NOMO-1 treated with dmso at 0.1 percent for 144 hours (cell line): ENCODE data around the gene VRK3.
A peak's percentile ranks its signal among the peaks of the same experiment; 100 is the strongest.
"Not testable (repeated sequence)": the region's sequence is repeated elsewhere in the genome, so short reads cannot be mapped to it uniquely, and the experiment has no call there.

Experiments
- DNase-seq: peaks from one replicate; lab custom pipeline; 2025; ENCODE audit not compliant: unreplicated experiment; lab: John Stamatoyannopoulos, UW

The VRK3 gene

DNA sequence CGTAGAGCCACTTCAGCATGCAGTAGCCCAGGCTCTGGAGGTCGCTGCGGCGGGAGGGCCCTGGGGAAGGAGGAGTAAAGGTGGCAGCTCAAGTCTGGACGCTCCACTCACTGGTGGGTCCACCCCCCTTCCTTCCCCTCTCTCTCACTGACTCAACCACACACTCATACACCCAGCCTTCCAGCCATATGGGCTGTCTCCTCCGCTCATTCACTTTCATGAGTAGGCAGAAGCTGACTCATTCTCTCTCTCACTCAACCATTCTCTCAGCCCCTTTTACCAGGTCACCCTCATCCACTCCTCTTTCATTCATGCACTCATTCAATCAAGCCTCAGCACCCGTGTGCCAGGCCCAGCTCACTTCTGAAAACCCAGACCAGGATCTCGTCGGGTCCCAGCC lies 36.7 kb downstream of the VRK3 start:
- DNase-seq, result no peak

DNA sequence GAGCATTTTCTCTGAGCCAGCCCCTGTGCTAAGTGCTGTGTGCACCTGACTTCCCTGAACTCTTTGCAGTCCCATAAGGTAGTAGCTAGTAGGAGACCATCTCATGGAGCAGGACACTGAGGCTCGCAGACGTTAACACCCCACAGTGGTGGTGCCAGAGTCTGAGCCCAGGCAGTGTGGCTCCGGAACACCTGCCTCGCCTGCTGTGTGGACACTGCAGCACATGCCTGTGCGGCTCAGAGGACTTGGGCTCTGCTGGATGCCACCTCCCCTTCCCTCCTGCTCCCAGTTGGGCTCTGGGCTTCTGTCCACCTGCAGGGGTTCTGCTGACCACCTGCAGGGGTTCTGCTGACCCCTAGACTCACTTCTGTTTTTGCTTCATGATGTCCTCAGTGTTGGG lies 37.2 kb downstream of the VRK3 start:
- no peak for DNase-seq

DNA sequence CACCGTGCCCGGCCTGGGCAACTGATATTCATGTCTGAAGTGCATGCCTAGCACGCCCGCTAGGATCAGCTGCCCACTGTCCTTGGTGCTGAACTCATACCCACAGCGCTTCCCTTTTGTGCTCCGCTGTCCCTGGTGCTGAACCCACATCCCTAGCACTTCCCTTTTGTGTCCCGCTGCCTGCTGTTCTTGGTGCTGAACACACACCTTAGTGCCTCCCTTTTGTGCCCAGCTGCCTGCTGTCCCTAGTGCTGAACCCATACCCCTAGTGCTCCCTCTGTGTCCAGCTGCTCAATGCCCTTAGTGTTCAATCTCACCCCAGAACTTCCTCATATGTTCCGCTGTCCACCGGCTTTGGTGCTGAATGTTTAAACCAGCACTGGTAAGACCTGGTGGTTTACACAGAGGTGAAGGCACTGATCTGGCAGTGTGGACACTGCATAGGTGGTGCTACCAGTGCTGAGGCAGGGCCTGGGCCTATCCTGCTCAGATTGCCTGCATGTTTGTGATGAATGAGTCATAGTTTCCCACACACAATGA lies 37.9 kb downstream of the VRK3 start:
- DNase-seq, result peak; percentile 97

DNA sequence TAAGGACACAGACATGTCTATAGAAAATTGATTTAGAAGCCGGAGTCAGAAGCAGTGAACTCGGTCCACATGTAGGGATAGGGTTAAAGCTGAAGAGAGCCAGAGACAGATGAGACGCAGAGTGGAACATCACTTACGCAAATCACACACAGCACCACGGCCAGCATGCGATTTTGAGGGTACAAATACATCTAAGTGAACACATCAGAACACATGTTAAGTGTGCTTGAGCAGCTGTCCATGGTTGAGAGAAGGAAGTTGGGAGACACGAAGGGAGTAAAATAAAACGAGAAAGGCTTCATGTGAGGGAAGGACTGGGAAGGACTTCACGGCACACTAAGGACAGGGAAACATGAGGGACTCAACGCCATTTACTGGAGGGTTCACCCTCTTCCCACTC lies 38.8 kb downstream of the VRK3 start:
- DNase-seq, result no peak

DNA sequence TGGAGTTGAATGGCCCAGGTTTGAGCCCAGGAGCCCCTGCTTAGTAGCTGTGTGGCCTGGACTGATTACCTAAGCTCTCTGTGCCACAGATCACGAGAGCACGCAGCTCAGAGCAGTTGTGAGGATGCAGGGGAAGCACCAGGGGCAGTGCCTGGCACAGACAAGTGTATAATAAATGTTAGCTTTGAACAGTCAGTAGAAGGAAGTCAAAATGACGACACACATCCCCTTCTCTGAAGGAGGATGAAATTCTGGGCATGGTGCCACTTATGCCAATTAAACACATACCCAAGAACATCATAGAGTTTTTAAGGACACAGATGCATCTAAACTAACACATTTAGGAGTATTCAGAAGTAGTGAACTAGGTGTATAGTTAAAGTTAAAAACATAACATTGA lies 39.3 kb downstream of the VRK3 start:
- no peak for DNase-seq

DNA sequence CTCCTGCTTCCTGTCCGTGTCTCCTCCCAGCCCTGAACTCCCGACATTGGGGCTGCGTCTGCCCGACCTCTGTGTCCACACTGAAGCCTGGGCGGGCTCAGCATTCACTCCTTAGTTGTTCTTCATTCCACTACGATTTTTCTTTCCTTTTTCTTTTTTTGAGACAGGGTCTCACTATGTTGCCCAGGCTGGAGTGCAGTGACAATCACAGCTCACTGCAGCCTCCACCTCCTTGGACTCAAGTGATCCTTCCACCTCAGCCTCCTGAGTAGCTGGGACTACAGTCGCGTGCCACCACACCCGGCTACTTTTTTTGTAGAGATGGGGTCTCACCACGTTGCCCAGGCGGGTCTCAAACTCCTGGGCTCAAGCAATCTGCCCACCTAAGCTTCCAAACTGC lies 40.7 kb downstream of the VRK3 start:
- DNase-seq, result no peak

DNA sequence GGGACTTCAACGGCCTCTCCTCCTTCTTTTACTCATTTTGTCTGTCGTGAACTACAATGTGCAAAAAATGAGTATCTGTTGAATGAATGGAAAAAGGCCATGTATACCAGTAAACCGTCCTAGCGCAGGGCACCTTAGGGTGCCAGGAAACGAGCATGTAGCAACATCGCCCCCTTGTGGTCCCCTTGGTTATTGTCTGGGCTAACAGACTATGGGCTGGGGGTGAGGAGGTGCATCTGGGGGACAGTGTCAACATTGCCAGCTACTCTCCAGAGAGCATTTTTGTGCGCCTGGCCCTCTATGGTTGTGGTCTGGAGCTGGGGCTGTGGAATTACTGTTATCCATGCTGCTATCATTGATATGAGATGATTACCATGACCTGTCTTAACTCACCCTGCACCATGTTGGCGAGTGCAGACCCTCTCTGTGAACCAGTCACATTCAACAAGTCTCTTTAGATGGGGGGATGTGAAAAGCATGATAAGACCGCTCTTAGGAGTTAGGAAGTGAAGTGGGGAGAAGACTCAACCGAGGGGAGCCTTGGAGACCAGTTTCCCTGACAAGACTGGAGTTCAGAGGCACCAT lies 41.4 kb downstream of the VRK3 start:
- DNase-seq, result peak; percentile 29

DNA sequence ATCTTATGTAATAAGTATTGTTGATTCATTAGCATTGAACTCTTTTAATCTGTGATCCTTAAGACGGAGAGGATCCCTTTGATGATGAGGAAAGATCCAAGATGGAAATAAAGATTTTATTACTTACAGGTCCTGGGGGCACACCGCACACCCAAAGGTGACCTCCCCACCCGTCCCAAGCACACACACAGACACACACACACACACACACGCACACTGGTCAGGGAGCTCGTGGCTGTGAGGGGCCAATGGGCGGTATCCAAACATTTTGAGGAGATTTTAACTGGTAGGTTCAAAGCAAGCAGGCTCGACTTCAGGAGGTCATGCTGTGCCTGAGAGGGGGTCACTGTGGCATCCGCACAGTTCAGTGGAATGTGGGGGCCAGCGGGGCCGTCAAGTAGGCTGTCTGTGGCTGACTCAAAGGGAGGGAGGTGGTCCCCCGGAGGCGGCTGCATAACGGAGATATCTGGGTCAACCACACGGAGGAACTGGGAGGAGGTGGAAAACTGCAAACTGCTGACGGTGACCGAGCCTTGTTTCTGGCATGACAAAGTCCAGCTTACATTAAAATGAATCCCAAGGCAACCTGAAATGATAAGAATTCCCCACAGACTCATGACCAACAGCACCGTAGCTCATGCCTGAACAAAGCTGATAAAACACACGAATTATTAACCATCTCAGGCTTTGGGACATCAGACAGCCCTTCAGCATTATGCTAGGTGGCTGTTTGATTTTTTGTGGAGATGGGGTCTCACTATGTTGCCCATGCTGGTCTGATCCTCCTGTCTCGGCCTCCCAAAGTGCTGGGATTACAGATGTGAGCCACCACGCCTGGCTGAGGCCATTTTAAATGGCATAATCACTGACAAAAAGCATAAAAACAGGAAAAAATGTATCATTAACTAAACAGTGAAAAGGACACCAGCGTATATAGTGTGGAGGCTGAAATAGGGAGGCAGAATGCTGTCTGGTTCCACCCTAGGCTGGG lies 43.3 kb downstream of the VRK3 start:
- no peak for DNase-seq

DNA sequence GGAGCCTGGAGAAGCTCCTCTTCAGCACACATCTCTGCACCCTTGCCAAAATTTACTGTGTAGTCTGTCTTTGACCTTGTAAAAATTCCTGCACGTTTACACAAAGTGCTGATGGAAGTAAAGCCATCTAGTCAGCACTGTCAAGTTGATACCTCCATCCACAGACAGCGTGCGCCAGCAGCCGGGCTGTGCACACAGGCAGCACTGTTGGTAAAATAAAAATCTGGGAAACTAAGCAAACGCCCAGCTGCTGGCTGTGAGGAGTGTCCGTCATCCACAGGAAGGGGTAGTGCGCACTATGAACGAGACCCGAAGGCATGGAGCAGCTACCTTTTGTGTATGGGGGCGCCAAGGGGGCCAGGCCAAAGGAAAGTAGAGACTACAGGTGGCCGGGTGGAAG lies 46.8 kb downstream of the VRK3 start:
- no peak for DNase-seq

DNA sequence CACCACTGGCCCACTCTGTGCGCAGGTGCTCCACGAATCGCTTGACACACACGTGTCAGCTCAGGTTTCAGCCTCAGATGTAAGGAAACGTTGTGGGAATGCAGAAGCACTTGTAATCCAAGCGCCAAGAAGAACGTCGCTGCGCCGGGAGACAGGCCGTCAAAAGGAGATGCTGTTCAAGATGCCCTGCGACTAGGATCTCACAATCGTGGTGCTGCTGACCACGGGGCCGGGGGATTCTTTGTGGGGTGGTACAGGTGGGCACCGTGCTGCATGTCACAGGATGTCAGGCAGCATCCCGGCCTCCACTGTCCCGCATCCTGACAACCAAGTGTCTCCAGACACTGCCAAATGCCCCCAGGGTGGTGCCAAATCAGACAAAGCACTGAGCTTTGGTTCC lies 47.3 kb downstream of the VRK3 start:
- DNase-seq, result no peak

DNA sequence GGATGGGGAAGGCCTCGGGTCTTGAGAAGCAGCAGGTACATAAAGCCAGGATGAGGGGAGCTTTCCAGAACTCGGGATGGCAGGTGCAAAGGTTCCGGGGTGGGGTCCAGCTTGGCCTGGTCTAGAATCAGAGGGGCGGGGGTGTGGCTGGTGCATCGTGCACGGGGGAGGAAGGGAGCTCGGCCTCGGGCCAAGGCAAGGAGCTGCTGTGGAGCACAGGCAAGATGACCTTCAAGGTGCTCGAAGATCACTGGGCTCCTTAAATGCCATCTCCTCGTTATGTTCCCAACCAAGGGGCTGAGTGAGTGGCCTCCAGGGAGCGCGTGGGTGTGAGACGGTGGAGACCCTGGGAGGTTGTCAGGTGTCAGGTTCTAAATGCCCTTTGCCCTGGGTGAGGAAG lies 48.1 kb downstream of the VRK3 start:
- DNase-seq, result no peak

DNA sequence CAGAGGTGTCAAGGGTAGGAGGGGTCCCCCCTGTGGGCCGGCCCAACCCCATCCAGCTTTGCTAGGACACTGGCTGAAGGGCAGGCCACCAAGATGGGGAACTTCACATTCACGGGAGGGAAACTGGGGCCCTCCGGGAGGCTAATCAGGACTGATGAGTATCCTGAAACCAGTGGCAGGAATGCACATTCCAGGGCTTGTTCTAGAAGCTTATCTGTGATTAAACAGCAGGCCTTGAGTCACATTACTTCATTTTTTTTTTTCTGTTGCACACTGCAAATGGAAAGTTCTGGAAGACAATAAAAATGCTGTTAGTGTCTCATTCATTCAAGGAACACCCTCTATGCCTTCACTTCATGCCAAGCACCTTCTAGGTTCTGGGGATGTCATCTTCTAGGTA lies 48.7 kb downstream of the VRK3 start:
- no peak for DNase-seq

DNA sequence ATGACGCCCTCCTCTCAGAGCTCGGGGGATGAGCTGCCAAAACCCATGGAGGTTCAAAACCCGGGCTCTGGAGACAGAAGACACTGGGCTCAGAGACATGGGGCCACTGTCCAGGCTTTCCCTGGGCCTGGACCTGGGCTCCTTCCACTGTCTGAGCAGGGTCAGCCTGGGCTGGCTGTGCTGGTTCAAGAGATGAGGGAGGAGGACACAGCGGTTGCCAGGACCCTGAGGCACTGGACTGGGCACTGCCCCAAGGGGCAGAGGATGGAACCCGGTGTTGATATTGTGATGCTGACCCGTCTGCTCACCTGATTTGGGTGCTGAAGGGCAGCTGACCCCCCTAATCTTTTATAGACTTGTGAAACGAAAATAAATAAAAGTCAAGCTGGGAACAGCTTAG lies 50.1 kb downstream of the VRK3 start:
- no peak for DNase-seq

DNA sequence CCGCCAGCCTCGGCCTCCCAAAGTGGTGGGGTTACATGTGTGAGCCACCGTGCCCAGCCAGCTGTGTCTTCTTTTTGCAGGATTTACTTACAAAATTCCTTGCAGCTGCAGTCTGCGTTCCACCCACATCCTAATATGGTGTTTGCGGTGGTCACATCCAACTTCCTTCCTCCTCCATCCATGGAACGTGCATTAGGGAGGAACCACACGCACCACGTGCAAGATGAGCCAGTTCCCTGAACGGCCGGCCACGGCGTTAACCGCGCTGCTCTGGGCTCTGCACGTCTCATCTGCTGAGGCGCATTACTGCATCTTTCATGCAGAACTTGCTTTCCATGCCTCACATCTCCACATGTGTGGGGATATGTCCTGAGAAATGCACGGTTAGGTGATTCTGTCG lies 51.2 kb downstream of the VRK3 start:
- DNase-seq, result no peak

DNA sequence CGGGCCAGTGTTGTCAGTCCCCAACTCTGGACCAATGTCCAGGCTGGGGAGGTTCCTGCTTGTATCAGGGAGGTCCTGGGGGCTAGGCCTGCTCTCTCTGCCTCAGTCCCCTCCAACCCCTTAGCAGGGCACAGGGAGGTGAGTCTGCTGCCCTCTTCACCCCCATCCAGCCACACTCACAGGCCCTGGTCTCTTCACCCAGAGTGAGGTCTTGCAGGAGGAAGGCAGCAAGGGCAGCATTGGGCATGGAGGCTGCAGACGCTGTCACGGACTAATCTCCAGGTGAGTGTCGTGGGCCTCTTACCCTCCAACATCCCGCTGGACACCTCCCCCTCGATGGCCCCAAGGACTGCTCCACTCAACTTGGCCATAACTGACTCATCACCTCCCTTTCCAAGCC lies 52.3 kb downstream of the VRK3 start:
- DNase-seq, result no peak

DNA sequence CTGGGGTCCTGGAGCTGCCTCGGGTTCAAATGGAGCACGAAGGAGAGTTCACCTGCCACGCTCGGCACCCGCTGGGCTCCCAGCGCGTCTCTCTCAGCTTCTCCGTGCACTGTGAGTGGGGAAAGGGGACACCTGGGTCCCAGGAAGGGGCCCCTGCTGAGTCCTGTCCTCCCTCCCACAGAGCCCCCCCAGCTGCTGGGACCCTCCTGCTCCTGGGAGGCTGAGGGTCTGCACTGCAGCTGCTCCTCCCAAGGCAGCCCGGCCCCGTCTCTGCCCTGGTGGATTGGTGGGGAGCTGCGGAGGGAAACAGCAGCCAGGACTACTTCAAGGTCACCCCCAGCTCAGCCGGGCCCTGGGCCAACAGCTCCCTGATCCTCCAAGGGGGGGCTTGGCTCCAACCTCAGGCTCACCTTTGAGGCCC lies 53.2 kb downstream of the VRK3 start:
- DNase-seq, result no peak

DNA sequence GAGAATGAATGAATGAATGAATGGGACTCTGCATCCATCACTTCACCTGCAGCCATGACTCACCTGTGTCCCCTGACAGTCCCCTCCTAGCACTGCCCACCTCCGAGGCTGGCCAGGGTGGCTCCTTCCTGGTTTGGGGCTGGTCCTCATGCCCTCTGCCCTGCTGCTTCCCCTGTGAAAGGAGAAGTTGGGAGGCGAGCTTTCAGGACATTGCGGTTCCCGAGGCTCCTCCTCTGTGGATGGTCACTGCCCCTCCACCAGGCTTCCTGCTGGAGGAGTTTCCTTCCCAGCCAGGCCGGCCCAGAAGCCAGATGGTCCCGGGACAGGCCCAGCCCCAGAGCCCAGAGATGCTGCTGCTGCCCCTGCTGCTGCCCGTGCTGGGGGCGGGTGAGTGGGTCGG lies 55.8 kb downstream of the VRK3 start:
- DNase-seq, result not testable (repeated sequence)

DNA sequence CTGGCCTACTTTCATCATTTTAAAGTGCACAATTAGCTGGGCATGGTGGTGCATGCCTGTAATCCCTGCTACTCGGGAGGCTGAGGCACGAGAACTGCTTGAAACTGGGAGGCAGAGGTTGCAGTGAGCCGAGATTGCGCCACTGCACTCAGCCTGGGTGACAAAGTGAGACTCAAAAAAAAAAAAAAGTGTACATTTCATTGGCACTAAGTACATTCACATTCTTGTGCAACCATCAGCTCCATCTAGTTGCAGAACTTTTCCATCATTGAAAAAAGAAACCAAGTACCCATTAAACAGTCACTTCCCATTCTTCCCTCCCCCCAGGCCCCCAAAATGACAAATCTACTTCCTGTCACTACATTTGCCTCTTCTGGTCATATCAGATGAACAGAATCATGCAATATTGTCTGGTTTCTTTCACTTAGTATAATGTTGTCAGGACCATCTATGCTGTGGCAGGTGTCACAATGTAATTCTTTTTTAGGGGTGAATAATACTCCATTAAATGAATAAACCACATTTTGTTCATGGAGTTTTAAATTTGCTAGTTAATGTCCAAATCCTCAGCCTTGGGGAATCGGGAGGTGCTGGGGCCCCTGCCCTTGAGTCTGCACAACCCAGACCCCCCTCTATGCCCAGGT lies 56.8 kb downstream of the VRK3 start:
- peak; percentile 55 for DNase-seq

DNA sequence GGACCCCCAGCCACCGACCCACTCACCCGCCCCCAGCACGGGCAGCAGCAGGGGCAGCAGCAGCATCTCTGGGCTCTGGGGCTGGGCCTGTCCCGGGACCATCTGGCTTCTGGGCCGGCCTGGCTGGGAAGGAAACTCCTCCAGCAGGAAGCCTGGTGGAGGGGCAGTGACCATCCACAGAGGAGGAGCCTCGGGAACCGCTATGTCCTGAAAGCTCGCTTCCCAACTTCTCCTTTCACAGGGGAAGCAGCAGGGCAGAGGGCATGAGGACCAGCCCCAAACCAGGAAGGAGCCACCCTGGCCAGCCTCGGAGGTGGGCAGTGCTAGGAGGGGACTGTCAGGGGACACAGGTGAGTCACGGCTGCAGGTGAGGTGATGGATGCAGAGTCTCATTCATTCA lies 64.2 kb downstream of the VRK3 start, which contains the start of gene SIGLEC11:
TSS of gene SIGLEC11 (minus strand) at position 193 of the 400 bp plus-strand sequence. CDS start at position 102, 91 bp downstream.
- not testable (repeated sequence) for DNase-seq

DNA sequence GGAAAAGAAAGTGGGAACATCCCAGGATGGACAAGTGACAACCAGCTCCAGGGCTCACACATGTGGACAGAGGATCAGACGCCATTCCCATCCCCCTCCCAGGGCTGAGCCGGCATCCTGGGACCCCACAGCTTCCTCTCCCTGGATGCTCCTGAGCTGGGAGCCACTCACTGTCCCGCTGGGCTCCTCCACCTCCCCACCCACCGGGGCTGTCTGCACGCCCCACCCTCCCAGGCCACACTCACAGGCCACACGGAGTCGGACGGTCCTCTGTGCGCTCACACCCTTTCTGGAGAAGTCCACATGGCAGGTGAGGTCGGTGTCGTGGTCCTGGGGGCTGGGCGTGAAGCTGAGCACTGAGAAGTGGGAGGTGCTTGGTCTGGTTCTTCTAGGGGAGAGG lies 65.3 kb downstream of the VRK3 start:
- not testable (repeated sequence) for DNase-seq

DNA sequence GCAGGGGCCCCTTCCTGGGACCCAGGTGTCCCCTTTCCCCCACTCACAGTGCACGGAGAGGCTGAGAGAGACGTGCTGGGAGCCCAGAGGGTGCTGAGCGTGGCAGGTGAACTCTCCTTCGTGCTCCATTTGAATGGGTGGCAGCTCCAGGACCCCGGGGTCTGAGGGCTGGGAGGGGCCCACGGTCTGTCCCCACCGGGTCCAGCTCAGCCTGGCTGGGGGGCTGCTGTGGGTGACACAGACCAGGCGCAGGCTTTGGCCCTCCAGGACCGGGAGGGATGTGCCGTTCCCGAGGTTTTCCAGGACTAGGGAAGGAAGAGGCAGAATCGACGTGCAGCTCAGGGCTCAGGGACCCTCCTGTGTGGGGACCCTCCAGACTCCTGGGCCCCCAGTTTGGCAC lies 66.6 kb downstream of the VRK3 start:
- not testable (repeated sequence) for DNase-seq

DNA sequence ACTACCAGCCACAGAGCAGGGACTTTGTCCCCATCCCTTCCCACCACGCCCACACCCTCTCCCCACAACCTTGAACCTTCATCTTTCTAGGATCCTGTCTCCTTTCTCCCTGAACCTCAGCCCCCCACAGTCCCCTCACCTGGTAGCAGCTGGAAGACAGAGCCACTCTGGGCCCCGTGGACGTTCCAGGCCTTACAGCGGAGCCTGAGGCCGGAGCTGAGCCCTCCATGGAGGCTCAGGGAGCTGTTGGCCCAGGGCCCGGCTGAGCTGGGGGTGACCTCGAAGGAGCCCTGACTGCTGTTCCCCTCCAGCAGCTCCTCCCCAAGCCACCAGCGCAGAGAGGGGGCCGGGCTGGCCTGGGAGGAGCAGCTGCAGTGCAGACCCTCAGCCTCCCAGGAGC lies 67.0 kb downstream of the VRK3 start:
- not testable (repeated sequence) for DNase-seq
